ENCODE data around the gene PECR. TPM values are rescaled to one million over a fixed set of nuclear protein-coding genes. Genes with fewer than 3 reads are reported as not detected.

PECR gene
- total and polyA plus RNA-seq, 2 of the 4 experiments (the other 2 are of a cell fraction) = 11.4 to 17.7 TPM

GRCh38 chr2:216074380-216074779 lies 7.2 kb downstream of the PECR start:
- no peak for DNase-seq
- H3K9me3 ChIP-seq (ENCODE audit: control insufficient read depth, insufficient read depth, low read length) = no peaks in the 10 kb centered on the region
- H3K4ac ChIP-seq (ENCODE audit: low read depth, low read length) = no peak overlapping the region
- no peak overlapping the region for H3K4me3 ChIP-seq (ENCODE audit: insufficient read depth, low read depth, low read length)
- ChIA-PET CTCF (interaction anchor here (0.5 kb wide), 1 partner anchor 25 kb away, joined by 5 read pairs; no protein-coding TSS in a partner anchor), POLR2A (ENCODE audit: unreplicated experiment) (no interaction called here)
- H3K9me1 ChIP-seq (ENCODE audit: insufficient read depth, low read length) = no peaks in the 10 kb centered on the region
- H3K27me3 ChIP-seq (ENCODE audit: control insufficient read depth, insufficient read depth, low read length) = no peaks in the 10 kb centered on the region
- in situ Hi-C loops (cut with MboI; ENCODE audit: low sequenced_read_pairs) (no loop called here), dilution Hi-C loops (cut with HindIII; ENCODE audit: low sequenced_read_pairs, unreplicated experiment) (no loop called here), intact Hi-C loops (cut with micrococcal nuclease) (no loop called here)
- no TSS peak for BruUV-seq (replicated peaks)
- H2BK20ac ChIP-seq (ENCODE audit: low read depth, low read length) = no peak overlapping the region
- H3K27ac ChIP-seq (ENCODE audit: insufficient read depth, low read length) = no peak overlapping the region
- H4K20me1 ChIP-seq (ENCODE audit: insufficient read depth, low read length) = no peaks in the 10 kb centered on the region
- TF ChIP-seq MAZ (IDR thresholded peaks at IDR 0.05; ENCODE audit: borderline replicate concordance, low read depth, low read length) = no peak
- no peak for TF ChIP-seq CTCF (conservative IDR thresholded peaks at IDR 0.05; ENCODE audit: low read depth, low read length)
- TF ChIP-seq RAD21 (IDR thresholded peaks at IDR 0.05; ENCODE audit: low read length) = no peak
- TF ChIP-seq RFX5 (IDR thresholded peaks at IDR 0.05; ENCODE audit: low read depth, low read length) = no peak
- no peak for TF ChIP-seq SMC3 (IDR thresholded peaks at IDR 0.05; ENCODE audit: low read depth, low read length)
- no peak for TF ChIP-seq FOS (IDR thresholded peaks at IDR 0.05; ENCODE audit: low read depth, low read length)
- no peak for TF ChIP-seq RCOR1 (IDR thresholded peaks at IDR 0.05; ENCODE audit: insufficient replicate concordance, low read length)
- TF ChIP-seq USF2 (IDR thresholded peaks at IDR 0.05; ENCODE audit: low read depth, low read length) = no peak
- no peak for TF ChIP-seq BHLHE40 (IDR thresholded peaks at IDR 0.05; ENCODE audit: low read depth, low read length)
- no peak for TF ChIP-seq CEBPB (IDR thresholded peaks at IDR 0.05; ENCODE audit: low read depth, low read length)
- TF ChIP-seq CHD1 (IDR thresholded peaks at IDR 0.05; ENCODE audit: low read depth, low read length) = no peak
- TF ChIP-seq NFE2L2 (IDR thresholded peaks at IDR 0.05; ENCODE audit: low read depth, low read length) = no peak
- no peak for TF ChIP-seq MAFK (IDR thresholded peaks at IDR 0.05; ENCODE audit: low read depth, low read length)
- no peak for TF ChIP-seq ELK1 (IDR thresholded peaks at IDR 0.05; ENCODE audit: borderline replicate concordance, low read depth, low read length)
- no peak for TF ChIP-seq POLR2A (IDR thresholded peaks at IDR 0.05; ENCODE audit: low read depth, low read length)
- TF ChIP-seq MXI1 (IDR thresholded peaks at IDR 0.05; ENCODE audit: borderline replicate concordance, low read depth, low read length) = no peak
- no peak overlapping the region for H4K91ac ChIP-seq (ENCODE audit: insufficient read depth, low read depth, low read length)
- H3K4me1 ChIP-seq (ENCODE audit: control insufficient read depth, insufficient read depth, low read length) = no peaks in the 10 kb centered on the region
- no CpG with 5 or more reads among the region's 1 CpG for WGBS, 2 experiments (ENCODE audit: extremely low coverage in 2 of 2, insufficient read length in 1 of 2)
- H3K56ac ChIP-seq (ENCODE audit: extremely low read depth, insufficient read depth, low read length) = no peak overlapping the region
- H2BK5ac ChIP-seq (ENCODE audit: low read depth, low read length, poor library complexity, severe bottlenecking) = no peak overlapping the region
- no peak overlapping the region for H3K4me2 ChIP-seq (ENCODE audit: low read depth, low read length)
- H3K79me1 ChIP-seq (ENCODE audit: low read depth in 1 of 2, low read length in 2 of 2) = no peaks in the 10 kb centered on the region; a peak in 1 of 4 replicates
- H2AFZ ChIP-seq (replicated peaks; ENCODE audit: low read length, poor library complexity) = no peak overlapping the region
- H2AK9ac ChIP-seq (replicated peaks; ENCODE audit: low read depth, low read length, poor library complexity) = no peak overlapping the region
- no peak overlapping the region for H2BK120ac ChIP-seq (ENCODE audit: low read depth, low read length)
- H4K8ac ChIP-seq (ENCODE audit: low read depth in 2 of 2, low read length in 2 of 2) = no peak overlapping the region
- H4K5ac ChIP-seq (ENCODE audit: low read depth, low read length) = no peak overlapping the region
- H2AK5ac ChIP-seq (ENCODE audit: low read depth, low read length) = no peak overlapping the region
- no peak overlapping the region for H3K14ac ChIP-seq (replicated peaks; ENCODE audit: low read depth, low read length)
- no peak overlapping the region for H3K18ac ChIP-seq (ENCODE audit: low read depth, low read length)
- no peak overlapping the region for H3K23ac ChIP-seq (ENCODE audit: low read depth, low read length)
- no peak overlapping the region for H3K9ac ChIP-seq (ENCODE audit: low read depth, low read length)
- no peak for ATAC-seq (ENCODE audit: low read depth)
- H3K36me3 ChIP-seq (ENCODE audit: control insufficient read depth, insufficient read depth, low read length) = no peaks in the 10 kb centered on the region
- no peak overlapping the region for H2BK15ac ChIP-seq (ENCODE audit: low read depth, low read length)

All from IMR-90 (cell line).